Cerebellar cortex (tissue), 1 donor: ENCODE results near the gene ZNF438.

ENCODE experiments used
- DNase-seq: peaks from one replicate; pipeline ENCODE4 v3.0.0-alpha.2; 2015; ENCODE audit warnings: low spot score

Gene ZNF438

GRCh38 chr10:30885423-30885822 is 146.2 kb downstream of the ZNF438 start:
- DNase-seq, result peak; percentile 1

GRCh38 chr10:30883751-30884150 is 147.9 kb downstream of the ZNF438 start:
- DNase-seq, result no peak

GRCh38 chr10:30883116-30883515 is 148.5 kb downstream of the ZNF438 start:
- no peak for DNase-seq

- DNase-seq, result no peak
These were observed 149.4 kb downstream of the ZNF438 start for GRCh38 chr10:30882281-30882680.

GRCh38 chr10:30878920-30879319 is 152.7 kb downstream of the ZNF438 start:
- no peak for DNase-seq

- DNase-seq, result no peak
These were observed 154.6 kb downstream of the ZNF438 start for GRCh38 chr10:30877111-30877510.

GRCh38 chr10:30873411-30873810 is 158.3 kb downstream of the ZNF438 start:
- DNase-seq, result no peak

- no peak for DNase-seq
These were observed 160.8 kb downstream of the ZNF438 start for GRCh38 chr10:30870896-30871295.

- no peak for DNase-seq
These were observed 162.1 kb downstream of the ZNF438 start for GRCh38 chr10:30869566-30869965.

- no peak for DNase-seq
These were observed 163.1 kb downstream of the ZNF438 start for GRCh38 chr10:30868611-30869010.

- DNase-seq, result no peak
These were observed 164.8 kb downstream of the ZNF438 start for GRCh38 chr10:30866896-30867295.

- DNase-seq, result no peak
These were observed 166.3 kb downstream of the ZNF438 start for GRCh38 chr10:30865141-30865926.

GRCh38 chr10:30863516-30864210 is 168.0 kb downstream of the ZNF438 start:
- no peak for DNase-seq

- no peak for DNase-seq
These were observed 169.2 kb downstream of the ZNF438 start for GRCh38 chr10:30862486-30862885.

- DNase-seq, result no peak
These were observed 169.7 kb downstream of the ZNF438 start for GRCh38 chr10:30861976-30862375.

GRCh38 chr10:30861221-30861620 is 170.4 kb downstream of the ZNF438 start:
- DNase-seq, result no peak

GRCh38 chr10:30858499-30858898 is 173.2 kb downstream of the ZNF438 start:
- DNase-seq, result no peak

GRCh38 chr10:30857803-30858202 is 173.9 kb downstream of the ZNF438 start:
- DNase-seq, result peak; percentile 17

- DNase-seq, result no peak
These were observed 176.5 kb downstream of the ZNF438 start for GRCh38 chr10:30855131-30855530.

- no peak for DNase-seq
These were observed 177.0 kb downstream of the ZNF438 start for GRCh38 chr10:30854656-30855055.

GRCh38 chr10:30853066-30853465 is 178.6 kb downstream of the ZNF438 start:
- DNase-seq, result no peak

- no peak for DNase-seq
These were observed 180.9 kb downstream of the ZNF438 start for GRCh38 chr10:30850776-30851175.

- no peak for DNase-seq
These were observed 182.2 kb downstream of the ZNF438 start for GRCh38 chr10:30849231-30850035.
